GM19452 (cell line): Measurements from ENCODE around the gene KAT5.
"Not testable (repeated sequence)": the region's sequence is repeated elsewhere in the genome, so short reads cannot be mapped to it uniquely, and the experiment has no call there.

Experiments
- ATAC-seq: cut with Tn5 transposase; IDR thresholded peaks from one replicate; pipeline ENCODE4 v1.9.1; 2021; ENCODE audit not compliant: unreplicated experiment

The KAT5 gene

GRCh38 chr11:65708451-65708850, 3.6 kb upstream of the KAT5 start:
- ATAC-seq, result no peak

GRCh38 chr11:65709661-65710060, 2.4 kb upstream of the KAT5 start:
- ATAC-seq, result no peak

- no peak for ATAC-seq
These were observed 1.6 kb upstream of the KAT5 start for GRCh38 chr11:65710421-65710820.

- no peak for ATAC-seq
These were observed 603 bp downstream of the KAT5 start for GRCh38 chr11:65712633-65713076.

- ATAC-seq, result no peak
These were observed 1.3 kb downstream of the KAT5 start for GRCh38 chr11:65713212-65713969.

GRCh38 chr11:65714433-65714832, 2.4 kb downstream of the KAT5 start:
- ATAC-seq, result no peak

- no peak for ATAC-seq
These were observed 4.2 kb downstream of the KAT5 start for GRCh38 chr11:65716302-65716701.

- no peak for ATAC-seq
These were observed 4.8 kb downstream of the KAT5 start for GRCh38 chr11:65716774-65717405.

GRCh38 chr11:65717906-65718305, 5.9 kb downstream of the KAT5 start:
- ATAC-seq, result no peak

GRCh38 chr11:65718531-65718930, 6.5 kb downstream of the KAT5 start:
- no peak for ATAC-seq

- no peak for ATAC-seq
These were observed 7.0 kb downstream of the KAT5 start for GRCh38 chr11:65718964-65719492.

GRCh38 chr11:65719871-65720210, 7.8 kb downstream of the KAT5 start:
- ATAC-seq, result no peak

- ATAC-seq, result peak; percentile 73
These were observed 8.3 kb downstream of the KAT5 start, which contains the start of gene RNASEH2C for GRCh38 chr11:65720211-65720934. TSS of gene RNASEH2C (minus strand) at chr11:65720798. CDS start at chr11:65720758, 40 bp downstream.

- ATAC-seq, result no peak
These were observed 10.2 kb downstream of the KAT5 start for GRCh38 chr11:65722261-65722660.

- no peak for ATAC-seq
These were observed 14.6 kb downstream of the KAT5 start for GRCh38 chr11:65726660-65727059.

- ATAC-seq, result no peak
These were observed 15.8 kb downstream of the KAT5 start for GRCh38 chr11:65727865-65728264.

- no peak for ATAC-seq
These were observed 18.4 kb downstream of the KAT5 start for GRCh38 chr11:65730461-65730860.

GRCh38 chr11:65735111-65735510, 23.1 kb downstream of the KAT5 start:
- ATAC-seq, result not testable (repeated sequence)

- no peak for ATAC-seq
These were observed 24.8 kb downstream of the KAT5 start for GRCh38 chr11:65736810-65737209.

- no peak for ATAC-seq
These were observed 27.0 kb downstream of the KAT5 start for GRCh38 chr11:65739022-65739421.

- no peak for ATAC-seq
These were observed 29.1 kb downstream of the KAT5 start for GRCh38 chr11:65741185-65741584.

- no peak for ATAC-seq
These were observed 30.3 kb downstream of the KAT5 start for GRCh38 chr11:65742353-65742752.
